Astrocyte of the hippocampus (primary cell): Measurements from ENCODE around the gene SPRY1.

ENCODE experiments used
- DNase-seq: peaks from one replicate; pipeline ENCODE4 v3.0.0; 2011; ENCODE audit warnings: low read depth, low spot score

Gene SPRY1

GRCh38 chr4:123379392-123379791 is 17.2 kb upstream of the SPRY1 start:
- DNase-seq: no peak

GRCh38 chr4:123380728-123381716 is 15.6 kb upstream of the SPRY1 start:
- DNase-seq: no peak

GRCh38 chr4:123381996-123382395 is 14.6 kb upstream of the SPRY1 start:
- peak; percentile 61 for DNase-seq

GRCh38 chr4:123383566-123383965 is 13.0 kb upstream of the SPRY1 start:
- no peak for DNase-seq

GRCh38 chr4:123386609-123387008 is 10.0 kb upstream of the SPRY1 start:
- peak; percentile 69 for DNase-seq

DNA sequence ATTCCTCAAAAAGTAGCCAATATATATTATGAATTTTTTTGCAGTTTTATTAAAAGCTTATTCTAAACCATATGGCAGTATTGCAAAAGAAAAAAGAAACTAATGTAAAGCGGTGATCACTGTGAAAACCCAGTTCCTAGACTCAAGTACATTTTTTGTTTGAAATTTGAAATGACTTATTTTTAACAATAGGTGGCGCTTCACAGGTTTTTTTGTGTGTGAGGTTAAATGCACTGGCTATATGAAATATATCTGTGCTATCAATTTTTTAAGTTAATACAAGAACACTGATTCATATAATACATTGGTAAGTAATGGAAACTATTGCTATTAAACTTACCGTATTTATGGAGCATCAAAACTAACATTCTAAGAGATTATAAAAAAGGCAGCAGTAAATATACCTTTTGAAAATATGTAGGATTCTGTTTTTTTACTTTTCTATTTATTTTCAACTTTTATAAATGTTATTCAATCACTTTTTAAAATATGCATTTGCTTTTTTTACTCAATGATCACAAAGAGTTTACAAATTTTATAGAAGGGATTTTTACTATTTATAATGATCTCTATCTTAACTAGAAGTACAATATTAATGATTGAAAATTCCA is 5.6 kb upstream of the SPRY1 start:
- DNase-seq: peak; percentile 25

DNA sequence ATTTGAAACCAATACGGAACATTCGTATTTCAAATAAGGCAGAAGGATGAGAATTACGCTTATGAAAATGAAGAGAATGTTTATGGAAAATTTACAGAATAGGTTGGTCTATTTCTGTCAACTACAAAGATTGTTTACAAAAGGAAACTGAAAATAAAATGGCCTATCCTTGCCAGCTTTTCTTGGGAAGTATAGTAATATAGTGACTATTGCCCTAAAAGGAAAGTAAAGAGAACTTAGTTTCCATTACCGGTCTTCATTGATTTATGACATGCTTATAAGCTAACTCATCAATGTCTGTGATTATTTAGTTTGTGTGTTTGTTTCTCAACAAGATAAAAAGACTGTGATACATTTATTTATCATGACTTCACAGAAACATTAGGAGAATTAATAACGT is 2.9 kb upstream of the SPRY1 start:
- DNase-seq: no peak

- DNase-seq: peak; percentile 74
These were observed 810 bp downstream of the SPRY1 start for GRCh38 chr4:123397144-123398065.

DNA sequence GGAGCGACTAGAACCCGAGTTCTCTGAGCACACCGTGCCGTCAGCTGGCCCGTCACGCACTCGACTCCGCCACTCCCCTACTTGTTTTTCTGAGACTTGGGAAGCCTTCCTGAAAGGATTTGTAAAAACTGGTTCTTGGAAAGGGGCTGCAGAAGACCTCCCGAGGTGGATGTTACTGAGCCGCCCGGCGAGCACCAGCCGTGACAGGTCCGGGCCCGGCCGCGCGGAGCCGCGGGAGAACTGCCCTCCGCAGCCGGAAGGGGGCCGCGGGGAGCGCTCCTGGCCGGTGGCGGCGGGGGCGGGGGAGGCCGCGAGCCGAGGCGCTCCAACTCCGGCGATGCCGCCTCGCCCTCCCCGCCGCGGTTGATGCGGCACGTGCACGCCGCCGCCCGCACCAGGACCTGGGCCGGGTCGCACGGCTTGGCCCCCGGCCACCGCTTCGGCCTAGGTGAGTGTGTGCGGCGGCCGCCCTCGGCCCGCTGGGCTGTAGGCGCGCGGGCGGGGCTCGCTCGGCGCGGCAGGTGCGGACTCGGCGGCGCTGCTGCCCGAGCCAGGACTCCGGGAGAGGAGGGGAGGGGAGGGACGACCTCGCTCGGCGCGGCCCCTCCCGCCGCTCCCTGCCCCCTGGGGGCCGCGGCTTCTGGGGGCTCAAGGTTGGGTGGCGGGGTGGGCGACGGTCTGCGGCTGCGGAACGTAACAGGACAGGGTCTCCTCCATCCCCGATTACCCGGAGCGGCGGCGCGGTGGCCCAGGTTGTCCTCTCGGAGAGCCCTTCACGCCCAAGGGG is 1.7 kb downstream of the SPRY1 start:
- peak; percentile 90 for DNase-seq

DNA sequence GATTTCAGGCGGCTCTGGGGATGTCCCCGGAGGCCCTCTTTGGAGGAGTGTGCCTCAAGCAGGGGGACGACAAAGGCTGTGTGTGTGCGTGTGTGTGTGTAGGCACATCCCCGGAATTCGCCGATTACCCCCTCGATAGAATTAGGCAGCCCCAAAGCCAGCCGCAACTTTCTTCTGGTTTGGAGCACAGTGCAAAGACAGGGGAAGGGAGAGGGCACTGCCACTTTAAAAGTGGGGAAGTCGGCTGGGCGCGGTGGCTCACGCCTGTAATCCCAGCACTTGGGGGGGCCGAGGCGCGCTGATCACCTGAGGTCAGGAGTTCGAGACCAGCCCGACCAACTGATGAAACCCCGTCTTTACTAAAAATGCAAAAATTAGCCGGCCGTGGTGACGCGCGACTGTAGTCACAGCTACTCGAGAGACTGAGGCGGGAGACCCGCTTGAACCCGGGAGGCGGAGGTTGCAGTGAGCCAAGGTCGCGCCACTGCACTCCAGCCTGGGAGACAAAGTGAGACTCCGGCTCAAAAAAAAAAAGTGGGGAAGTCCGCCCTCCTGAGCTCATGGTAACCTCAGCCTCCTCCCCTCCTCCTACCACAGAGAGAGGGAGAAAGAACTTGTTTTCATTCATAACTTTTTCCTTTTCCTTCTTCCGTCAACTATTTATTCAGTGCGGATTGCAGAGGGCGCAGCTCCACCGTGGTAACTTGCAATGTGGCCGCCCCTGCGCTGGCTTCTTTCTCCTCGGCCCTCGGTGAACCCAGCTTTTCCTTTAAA is 2.4 kb downstream of the SPRY1 start:
- DNase-seq: peak; percentile 82

DNA sequence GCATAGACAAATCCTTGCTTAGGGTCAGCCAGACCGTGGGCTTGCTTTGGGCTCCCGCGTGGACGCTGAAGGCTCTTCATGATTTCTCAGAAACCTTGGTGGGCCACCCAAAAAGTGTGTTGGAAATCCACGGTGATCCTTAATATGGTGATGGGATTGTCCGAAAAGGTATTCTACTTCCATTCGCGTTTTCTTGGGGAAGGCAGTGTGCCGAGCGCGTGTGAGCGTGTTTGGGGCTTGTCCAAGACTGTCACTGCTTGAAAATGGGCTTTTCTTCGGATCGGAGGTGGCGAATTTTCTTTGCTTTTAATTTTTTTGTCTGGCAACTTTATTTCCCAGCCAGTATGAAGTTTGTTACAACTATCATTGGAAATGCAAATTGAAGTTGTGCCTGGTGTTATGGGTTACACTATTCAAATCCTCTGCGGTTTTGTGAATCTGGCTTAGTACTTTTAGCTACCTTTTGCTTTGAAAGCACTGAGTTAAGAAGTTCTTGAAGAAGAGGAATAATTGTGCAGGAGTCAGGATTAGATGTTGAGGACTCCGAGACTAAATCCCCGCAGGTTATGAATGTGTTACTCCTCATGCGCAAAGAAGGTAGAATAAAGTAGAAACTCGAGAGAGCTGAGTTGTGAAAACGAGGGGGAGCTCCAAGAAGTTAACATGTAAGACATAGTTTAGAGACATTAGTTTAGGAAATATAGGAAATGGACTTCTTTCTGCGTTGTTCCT is 3.2 kb downstream of the SPRY1 start:
- DNase-seq: no peak

- no peak for DNase-seq
These were observed 4.9 kb downstream of the SPRY1 start for GRCh38 chr4:123401271-123402120.

DNA sequence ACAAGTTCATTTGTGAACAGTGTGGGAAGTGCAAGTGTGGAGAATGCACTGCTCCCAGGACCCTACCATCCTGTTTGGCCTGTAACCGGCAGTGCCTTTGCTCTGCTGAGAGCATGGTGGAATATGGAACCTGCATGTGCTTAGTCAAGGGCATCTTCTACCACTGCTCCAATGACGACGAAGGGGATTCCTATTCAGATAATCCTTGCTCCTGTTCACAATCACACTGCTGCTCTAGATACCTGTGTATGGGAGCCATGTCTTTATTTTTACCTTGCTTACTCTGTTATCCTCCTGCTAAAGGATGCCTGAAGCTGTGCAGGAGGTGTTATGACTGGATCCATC is 5.5 kb downstream of the SPRY1 start:
- DNase-seq: no peak

- no peak for DNase-seq
These were observed 6.5 kb downstream of the SPRY1 start for GRCh38 chr4:123403080-123403604.

DNA sequence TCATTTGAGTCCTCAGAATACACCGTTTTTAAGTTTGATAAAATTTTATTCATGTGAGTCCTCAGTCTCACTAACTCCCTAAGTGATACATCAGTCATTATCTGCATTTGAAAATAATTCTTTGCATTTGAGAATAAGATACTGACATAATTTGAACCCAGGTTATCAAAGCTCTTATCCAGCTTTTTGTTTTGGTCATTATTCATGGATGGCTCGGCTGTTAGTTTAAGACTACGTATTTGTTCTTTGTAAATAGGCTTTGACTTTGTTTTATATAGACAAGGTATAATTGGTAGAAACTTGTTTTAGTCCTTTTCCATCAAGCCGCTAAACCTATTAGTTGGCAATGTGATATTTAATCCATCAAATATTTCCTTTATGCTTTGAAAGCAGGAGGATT is 7.9 kb downstream of the SPRY1 start:
- no peak for DNase-seq

- no peak for DNase-seq
These were observed 8.8 kb downstream of the SPRY1 start for GRCh38 chr4:123405267-123405865.

DNA sequence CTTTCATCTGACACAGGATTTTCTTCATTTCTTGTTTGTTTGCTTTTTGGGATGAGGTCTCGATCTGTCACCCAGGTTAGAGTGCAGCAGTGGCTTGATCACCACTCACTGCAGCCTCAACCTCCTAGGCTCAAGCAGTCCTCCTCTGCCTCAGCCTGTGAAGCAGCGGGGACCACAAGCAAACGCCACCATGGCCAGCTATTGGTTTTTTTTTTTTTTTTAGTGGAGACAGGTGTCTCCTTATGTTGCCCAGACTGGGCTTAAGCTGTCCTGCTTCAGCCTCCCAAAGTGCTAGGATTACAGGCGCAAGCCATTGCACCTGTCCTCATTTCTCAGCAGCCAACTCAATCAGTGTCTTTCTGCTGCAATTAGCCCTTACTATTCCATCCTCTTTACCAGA is 10.3 kb downstream of the SPRY1 start:
- DNase-seq: no peak

DNA sequence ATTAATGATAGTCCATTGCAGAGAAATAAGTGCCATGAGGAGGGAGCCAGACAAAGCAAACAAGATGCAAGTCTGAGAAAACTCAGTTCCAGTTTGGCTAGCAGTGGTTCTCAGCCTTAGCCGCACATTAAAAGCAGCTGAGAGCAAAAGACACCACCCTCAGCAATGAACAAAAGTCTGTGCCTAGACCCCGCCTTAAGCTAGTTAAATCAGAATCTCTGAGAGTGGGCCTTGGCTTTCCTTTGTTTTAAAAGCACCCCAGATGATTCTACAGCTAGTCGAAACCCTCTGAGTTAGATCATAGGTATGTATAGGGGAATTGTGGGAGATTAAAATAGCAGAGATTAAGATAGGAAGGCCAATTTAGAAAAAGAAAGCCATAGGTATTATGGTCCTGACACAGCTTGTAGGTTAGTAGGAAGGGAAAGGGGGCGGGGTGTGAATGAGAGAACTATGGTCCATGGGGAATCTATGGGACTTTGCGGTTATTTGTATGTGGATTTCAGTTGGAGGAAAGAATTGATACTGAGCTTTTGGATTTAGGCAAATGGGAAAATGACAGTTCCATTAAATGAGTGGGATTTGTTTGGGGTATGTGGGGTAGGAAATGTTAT is 12.0 kb downstream of the SPRY1 start:
- no peak for DNase-seq
